NCI-H446 (cell line): ENCODE measurements around the gene TMEM87A.
A peak's percentile ranks its signal among the peaks of the same experiment; 100 is the strongest.
"Not testable (repeated sequence)": the region's sequence is repeated elsewhere in the genome, so short reads cannot be mapped to it uniquely, and the experiment has no call there.

Experiments
- DNase-seq, 2 experiments: peaks; one replicate each; lab custom pipeline; 2025; lab: John Stamatoyannopoulos, UW

Gene TMEM87A, protein sequence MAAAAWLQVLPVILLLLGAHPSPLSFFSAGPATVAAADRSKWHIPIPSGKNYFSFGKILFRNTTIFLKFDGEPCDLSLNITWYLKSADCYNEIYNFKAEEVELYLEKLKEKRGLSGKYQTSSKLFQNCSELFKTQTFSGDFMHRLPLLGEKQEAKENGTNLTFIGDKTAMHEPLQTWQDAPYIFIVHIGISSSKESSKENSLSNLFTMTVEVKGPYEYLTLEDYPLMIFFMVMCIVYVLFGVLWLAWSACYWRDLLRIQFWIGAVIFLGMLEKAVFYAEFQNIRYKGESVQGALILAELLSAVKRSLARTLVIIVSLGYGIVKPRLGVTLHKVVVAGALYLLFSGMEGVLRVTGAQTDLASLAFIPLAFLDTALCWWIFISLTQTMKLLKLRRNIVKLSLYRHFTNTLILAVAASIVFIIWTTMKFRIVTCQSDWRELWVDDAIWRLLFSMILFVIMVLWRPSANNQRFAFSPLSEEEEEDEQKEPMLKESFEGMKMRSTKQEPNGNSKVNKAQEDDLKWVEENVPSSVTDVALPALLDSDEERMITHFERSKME

GRCh38 chr15:42272939-42273899 is at the start of gene TMEM87A, which contains the start of gene GANC:
Gene TMEM87A (minus strand): TSS chr15:42273433. CDS start chr15:42273398, 35 bp downstream.
Gene GANC (plus strand): TSS chr15:42273201. CDS start chr15:42274482, 1,281 bp downstream.
- peak; percentile 93 to 96 for DNase-seq

DNA sequence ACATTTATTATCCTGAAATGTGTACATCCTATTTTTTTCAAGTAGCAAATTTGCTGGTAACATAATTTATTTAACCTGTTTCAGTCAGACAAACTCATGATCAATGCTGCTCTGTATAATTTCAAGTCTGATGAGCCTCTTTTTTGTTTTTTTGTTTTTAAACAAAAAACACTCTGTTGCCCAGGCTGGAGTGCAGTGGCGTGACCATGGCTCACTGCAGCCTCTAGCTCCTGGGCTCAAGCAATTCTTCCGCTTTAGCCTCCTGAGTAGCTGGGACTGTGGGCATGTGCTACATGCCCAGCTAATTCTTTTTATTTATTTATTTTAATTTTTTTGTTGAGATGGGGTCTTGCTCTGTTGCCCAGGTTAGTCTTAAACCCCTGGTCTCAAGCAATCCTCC is 46.0 kb upstream of the TMEM87A start:
- DNase-seq = no peak

DNA sequence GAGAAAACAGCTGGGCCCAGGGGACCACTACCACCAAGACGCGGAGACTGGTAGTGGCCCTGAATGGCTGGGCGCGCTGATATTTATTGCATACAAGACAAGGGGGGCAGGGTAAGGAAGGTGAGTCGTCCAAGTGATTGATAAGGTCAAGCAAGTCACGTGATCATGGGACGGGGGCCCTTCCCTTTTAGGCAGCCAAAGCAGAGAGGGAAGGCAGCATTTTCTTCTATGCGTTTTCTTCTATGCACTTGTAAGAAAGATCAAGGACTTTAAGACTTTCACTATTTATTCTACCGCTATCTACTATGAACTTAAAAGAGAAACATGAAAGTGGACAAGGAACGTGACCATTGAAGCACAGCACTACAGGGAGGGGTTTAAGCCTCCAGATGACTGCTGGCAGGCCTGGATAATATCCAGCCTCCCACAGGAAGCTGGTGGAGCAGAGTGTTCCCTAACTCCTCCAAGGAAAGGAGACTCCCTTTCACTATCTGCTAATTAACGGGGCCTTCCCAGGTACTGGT is 43.1 kb upstream of the TMEM87A start:
- not testable (repeated sequence) for DNase-seq

DNA sequence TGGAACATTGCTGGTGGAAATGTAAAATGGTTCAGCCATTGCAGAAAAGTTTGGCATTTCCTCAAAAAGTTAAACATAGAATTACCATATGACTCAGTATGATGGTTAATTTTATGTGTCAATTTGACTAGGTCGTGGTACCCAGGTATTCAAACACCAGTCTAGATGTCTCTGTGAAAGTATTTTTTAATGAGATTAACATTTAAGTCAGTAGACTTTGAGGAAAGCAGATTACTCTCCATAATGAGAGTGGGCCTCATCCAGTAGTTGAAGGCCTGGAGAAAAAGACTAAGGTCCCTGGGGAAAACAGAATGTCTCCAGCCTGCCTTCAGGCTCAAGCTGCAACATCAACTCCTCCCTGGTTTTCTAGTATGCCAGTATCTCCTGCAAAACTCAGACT is 42.3 kb upstream of the TMEM87A start:
- no peak for DNase-seq

DNA sequence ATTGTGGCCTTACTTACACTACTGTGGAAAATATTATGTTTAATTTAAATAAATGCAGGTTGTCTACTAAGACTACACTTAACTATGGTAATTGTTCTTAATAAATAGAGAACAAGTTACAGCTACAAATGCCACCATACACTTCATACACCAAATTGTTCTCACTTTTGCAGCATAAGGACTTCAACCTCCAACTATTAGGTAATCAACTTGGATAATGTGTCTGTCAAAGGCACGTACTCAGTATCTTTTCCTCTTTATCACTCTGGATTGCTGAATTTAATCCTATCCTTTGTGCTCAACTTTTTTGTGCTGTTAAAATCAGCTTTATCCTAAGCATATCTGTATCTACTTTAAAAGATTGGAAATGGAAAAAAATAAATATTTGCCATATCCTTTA is 41.6 kb upstream of the TMEM87A start:
- no peak for DNase-seq

DNA sequence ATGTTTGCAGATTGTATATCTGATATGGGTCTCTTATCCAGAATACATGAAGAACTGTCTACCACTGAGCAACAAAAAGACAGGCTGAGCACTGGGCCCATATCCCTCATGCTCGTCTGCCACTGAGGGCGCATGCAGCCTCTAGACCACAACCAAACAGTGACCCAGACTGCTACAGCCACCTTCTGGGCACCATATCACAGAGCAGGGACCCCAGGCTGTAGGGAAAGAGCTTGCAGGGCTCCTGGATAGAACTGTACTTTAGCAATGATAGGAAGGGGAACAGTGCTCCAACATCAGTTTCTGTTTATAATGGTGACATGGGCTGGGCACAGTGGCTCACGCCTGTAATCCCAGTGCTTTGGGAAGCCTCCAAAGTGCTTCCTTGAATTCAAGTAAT is 40.2 kb upstream of the TMEM87A start:
- no peak for DNase-seq

DNA sequence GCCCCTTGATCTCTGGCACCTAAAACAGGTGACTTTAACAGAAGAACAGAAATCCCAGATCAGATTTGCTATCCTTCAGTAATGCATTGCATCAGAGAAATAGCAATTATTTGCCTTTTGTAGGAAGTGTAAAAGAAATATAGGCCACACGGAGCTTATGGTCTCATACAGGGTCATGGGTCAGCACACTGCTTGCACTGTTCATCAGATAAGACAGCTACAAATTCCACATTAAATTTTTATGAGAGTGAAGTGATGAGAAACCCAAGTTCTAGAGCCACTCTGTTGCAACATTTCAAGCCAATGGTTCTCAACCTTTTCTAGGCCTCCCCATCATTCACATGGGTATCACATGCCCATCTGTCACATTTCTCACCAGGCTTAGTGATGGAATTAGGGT is 33.4 kb upstream of the TMEM87A start:
- no peak for DNase-seq

GRCh38 chr15:42301004-42301403 is 27.8 kb upstream of the TMEM87A start:
- DNase-seq = not testable (repeated sequence)

- no peak for DNase-seq
These were observed 15.9 kb upstream of the TMEM87A start for GRCh38 chr15:42289166-42289565.

DNA sequence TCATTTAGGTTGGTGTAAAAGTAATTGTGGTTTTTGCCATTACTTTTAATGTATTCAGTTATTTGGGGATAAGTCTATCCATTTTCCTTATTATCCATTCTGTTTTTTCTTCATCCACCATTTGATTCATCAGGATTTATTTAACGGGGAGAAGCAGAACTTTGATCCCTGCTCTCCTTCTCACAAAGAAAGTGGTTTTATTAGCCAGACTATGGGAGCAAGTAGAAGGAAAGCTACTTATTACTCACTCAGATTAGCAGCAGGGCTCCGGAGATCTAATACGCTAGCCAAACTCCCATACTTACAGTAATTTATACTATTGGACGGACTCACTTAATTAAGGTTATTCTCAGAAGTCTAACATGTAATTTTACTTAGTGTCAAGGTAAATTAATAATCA is 14.7 kb upstream of the TMEM87A start:
- no peak for DNase-seq

DNA sequence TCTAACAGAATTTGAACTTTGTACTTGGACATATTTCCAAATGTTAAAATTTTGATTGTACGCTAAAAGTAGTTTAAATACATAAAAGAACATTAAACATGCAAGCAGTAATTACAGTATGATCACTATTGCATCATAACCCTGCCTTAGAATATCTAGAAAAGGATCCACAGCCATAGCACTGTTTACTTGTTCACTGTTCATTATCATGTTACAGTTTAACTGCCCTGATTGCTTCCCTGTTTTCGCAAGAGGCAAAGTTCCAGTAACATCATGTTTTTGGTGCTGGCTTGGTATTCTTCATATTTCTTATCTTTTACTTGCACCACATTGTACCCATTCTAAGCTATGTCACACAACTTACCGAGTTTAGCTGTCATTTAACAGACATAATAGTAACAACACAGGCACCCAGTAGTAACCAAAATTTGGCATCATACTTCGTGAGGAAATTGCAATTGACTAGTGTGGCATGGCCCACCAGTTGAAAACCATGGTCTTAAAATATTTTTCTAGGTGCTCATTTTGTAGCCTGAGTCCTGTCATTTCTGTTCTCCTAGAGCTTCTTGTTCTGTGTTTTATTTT is 13.3 kb upstream of the TMEM87A start:
- no peak for DNase-seq

- no peak for DNase-seq
These were observed 11.8 kb upstream of the TMEM87A start for GRCh38 chr15:42285034-42285433.

- DNase-seq = no peak
These were observed 11.3 kb upstream of the TMEM87A start for GRCh38 chr15:42284551-42284950.

DNA sequence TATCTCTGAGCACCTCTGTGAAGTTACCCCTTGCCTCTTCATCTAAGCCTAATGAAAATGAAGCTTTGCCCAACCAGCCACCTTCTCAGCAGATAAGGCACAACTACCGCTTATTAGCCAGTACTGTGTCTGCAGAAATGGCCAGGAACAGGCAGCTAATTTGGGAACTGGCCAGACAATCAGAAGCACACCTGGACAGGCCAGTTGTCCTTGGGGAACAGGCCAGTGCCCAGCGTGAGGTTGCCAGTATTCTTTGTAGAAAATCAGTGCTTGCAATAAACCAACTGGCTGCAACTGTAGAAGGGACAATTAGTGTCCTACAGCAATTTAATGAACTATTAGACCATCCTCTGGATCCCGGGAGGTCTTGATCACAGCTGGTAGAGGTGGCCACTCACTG is 10.4 kb upstream of the TMEM87A start:
- no peak for DNase-seq

DNA sequence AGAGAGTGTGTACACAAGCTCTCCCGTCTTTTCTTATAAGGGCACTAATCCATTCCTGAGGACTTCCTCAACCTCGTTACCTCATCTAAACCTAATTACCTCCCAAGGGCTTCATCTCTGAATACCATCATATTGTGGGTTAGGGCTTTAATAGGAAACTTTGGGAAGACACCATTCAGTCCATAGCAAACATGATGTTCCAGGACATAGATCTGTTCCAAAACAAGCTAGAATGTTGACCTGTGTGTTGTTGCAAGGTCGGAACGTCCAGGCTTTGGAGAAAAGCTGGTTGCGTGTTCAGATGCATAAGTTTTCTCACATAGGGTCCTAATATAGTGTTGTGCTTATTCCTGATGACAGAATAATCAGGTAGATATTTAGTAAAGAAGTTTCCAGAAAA is 9.7 kb upstream of the TMEM87A start:
- no peak for DNase-seq

GRCh38 chr15:42282344-42282743 is 9.1 kb upstream of the TMEM87A start:
- DNase-seq = no peak

GRCh38 chr15:42279234-42279723 is 6.0 kb upstream of the TMEM87A start:
- DNase-seq = no peak

GRCh38 chr15:42276762-42277161 is 3.5 kb upstream of the TMEM87A start:
- no peak for DNase-seq

DNA sequence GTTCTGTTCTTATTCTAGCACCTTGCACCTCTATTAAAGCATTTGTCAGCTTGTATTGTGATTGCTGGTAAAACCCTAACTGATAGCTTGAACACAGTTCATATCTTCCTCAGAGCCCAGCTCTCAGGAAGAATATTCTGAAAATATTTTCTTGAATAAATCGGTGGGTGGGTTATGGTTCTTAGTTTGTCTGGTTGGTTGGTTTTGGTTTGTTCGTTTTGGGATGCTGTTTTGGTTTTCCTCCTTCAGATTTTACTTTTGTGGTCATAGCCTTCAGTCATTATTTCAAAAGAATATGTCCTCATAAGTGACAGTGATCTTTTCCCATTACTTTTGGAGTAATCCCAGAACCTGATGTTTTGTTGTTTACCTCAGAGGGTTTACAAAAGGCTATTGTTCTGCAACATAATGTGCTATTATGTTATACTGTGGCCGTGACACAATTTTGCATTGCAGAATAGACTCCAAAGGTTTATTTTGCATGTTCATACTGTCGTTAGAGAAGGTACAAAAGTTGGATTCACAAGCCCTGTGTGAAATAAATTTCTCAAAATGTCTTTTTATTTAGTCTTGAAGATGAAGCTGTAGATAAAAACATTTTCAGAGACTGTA is 2.7 kb upstream of the TMEM87A start:
- no peak for DNase-seq

GRCh38 chr15:42274702-42274989 is 1.4 kb upstream of the TMEM87A start:
- no peak for DNase-seq

DNA sequence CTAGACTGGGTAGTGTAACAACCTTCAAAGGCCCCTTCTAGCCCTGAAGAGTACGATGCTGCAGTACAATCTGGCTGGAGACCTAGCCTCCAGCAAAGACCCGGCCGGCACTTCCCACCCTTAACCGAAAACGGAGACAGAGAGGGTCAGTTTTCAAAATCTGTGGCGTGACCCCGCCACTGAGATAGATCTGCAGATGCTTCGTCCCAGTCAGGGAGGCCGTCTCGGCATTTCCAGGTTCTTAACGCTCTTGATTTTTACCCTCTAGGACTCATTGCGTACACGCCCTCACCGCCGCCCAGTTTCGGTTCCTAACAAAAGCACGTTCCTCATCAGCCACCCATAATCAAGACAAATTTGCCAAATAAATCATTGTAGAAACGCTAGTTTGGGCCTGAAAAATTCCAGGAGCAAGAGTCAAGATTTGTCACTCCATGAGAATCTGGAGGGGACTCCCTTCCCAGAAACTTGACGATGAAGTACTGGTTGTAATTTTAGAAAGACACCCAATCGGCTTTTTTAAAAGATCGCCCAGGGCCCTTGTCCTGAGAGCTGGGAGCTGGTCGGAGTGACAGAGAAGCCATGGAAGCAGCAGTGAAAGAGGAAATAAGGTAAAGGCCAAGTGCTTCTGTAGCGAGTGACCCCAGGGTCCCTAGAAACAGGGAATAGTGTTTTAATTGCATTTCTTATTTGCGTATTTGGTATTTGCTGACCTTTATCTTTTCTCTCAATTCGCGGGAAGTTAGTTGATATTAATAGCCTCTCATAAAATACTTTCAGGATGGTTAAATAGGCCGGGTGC is 868 bp upstream of the TMEM87A start:
- DNase-seq = no peak
